ENCODE data around the gene WDR37. TPM values are rescaled to one million over a fixed set of nuclear protein-coding genes. Genes with fewer than 3 reads are reported as not detected.
"Not testable (repeated sequence)": the region's sequence is repeated elsewhere in the genome, so short reads cannot be mapped to it uniquely, and the experiment has no call there.

The WDR37 gene
- polyA plus RNA-seq, 10 donors, result 8.6 to 13.0 (median 10.7) TPM

DNA sequence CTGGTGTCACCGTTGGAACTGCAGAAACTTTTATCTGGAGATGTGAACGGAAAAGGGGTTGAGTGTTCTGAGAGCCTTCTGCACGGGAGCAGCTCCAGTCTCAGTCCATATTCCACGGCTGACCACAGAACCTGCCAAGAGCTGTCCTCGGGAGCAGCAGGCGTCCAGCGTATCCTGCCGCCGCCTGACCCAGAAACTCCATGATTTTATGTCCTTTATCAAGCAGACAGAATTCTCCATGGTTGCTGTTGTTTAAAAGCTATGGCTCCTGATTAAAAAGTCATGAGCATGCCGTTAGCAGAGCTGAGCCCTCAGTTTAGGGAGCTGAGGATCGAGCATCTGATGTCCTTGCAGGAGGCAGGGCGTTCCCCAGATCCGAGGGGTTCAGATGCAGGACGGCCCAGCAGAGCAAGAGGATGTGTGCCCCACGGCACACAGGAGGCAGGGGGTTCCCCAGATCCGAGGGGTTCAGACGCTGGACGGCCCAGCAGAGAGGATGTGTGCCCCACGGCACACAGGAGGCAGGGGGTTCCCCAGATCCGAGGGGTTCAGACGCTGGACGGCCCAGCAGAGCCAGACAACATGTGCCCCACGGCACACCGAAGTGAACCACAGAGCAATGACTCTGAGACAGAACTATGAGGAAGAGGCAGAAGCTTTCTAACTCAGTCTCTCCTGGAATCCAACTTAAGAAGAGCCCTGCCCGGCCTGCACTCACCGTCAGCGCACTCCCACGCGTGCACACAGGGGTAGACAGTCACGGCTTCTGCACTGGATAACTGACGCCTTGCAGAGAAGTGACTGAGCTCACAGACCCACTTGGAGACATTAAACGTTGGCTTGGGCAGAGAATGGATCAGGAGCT is 96.4 kb downstream of the WDR37 start:
- DNase-seq, result no peak

GRCh38 chr10:1153251-1153763 is 97.1 kb downstream of the WDR37 start:
- no peak for DNase-seq

- no peak for DNase-seq
These were observed 97.7 kb downstream of the WDR37 start for GRCh38 chr10:1153805-1154351.

- no peak for DNase-seq
These were observed 98.5 kb downstream of the WDR37 start for GRCh38 chr10:1154531-1155295.

DNA sequence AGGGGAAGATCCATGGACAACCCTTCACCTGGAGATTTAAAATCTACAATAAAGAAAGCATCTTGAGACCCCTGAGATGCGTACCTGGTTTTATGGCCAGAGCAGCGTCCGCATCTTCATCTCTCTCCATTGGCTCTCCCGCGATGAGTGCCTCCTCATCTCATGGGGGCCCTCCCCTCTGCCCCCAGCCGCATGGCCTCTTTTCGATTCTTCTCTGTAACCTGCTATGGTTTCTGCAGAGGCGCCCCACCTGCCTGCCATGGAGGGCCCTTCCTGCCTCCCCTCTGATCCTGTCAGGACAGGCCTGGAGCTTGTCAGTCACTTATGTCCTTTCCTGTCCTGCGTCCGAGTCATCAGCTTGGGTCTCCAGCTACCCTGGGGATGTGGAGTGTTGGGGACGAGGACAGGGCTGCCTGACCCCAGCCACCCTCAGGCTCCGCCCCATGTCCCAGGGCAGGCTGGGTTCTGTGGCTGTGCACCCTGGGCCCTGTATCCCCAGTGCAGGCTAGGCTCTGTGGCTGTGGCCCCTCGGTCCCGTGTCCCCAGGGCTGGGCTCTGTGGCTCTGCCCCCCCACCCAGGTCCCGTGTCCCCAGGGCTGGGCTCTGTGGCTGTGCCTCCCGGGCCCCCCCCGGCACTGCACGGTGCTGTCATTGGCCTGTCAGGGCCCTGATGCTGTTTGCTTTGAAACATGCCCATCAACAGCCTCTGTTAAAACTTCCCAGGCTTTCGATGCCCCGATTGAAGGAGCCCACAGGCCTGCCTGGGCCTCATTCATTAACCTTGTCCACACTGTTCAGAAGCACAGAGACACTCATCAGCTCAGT is 99.8 kb downstream of the WDR37 start:
- DNase-seq, result no peak

DNA sequence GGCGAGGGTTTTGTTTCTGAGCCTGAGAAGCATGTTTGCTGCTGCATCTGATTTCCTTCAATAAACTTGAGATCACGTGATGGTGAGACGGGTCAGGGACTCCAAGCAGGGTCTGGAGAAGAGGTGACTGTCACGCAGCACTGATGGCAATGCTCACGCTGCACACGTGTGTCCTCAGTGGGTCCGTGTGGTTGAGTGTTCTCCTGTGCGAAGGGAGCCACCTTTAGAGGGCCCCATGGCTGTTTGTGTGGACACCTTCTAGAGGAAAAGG is 100.4 kb downstream of the WDR37 start:
- DNase-seq, result no peak

GRCh38 chr10:1156921-1157614 is 100.9 kb downstream of the WDR37 start:
- no peak for DNase-seq

GRCh38 chr10:1157615-1157933 is 101.4 kb downstream of the WDR37 start:
- DNase-seq, result no peak

GRCh38 chr10:1158066-1158465 is 101.9 kb downstream of the WDR37 start:
- DNase-seq, result no peak

DNA sequence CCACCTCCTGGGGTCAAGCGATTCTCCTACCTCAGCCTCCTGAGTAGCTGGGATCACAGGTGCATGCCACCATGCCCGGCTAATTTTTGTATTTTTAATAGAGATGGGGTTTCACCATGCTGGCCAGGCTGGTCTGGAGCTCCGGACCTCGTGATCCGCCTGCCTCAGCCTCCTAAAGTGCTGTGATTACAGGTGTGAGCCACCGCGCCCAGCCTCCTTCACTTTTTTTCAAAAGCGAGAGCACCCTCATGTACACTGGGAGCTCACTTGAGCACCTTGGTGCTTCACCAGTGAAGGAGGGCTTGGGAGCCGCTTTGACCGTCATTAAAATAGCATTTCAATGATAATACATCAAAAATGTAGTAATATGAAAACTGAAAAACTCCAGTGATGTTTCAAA is 102.4 kb downstream of the WDR37 start:
- not testable (repeated sequence) for DNase-seq

- no peak for DNase-seq
These were observed 103.2 kb downstream of the WDR37 start for GRCh38 chr10:1159131-1160061.

DNA sequence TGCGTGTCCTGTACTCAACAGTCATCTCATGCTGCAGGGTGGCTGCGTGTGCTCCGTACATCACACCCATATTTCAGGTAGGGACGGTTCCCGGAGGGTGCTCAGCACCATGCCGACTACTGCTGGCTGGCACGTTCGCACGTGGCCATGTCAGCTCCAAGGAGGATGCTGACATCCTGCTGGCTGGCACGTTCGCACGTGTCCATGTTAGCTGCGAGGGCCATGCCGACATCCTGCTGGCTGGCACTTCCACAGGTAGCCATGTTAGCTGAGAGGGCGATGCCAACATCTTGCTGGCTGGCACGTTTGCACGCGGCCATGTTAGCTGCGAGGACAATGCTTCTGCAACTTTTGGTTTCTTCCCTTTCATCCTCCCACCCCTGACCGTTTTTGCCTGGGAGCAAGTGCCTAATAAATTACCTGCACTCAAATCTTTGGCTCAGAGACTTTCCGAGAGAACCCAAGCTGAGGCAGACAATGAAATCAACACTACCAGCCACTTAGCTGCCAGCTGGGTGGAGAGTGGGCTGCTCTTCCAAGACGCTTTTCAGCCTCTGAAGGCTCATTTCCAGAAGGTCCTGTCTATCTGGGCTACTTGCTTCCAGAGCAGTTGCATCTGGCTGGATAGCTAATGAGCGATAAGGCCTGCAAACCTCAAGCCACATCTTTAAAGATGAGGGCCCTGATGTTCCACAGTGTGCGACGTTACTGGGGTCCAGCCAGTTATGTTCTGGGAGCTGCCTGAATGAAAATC is 104.6 kb downstream of the WDR37 start:
- no peak for DNase-seq

DNA sequence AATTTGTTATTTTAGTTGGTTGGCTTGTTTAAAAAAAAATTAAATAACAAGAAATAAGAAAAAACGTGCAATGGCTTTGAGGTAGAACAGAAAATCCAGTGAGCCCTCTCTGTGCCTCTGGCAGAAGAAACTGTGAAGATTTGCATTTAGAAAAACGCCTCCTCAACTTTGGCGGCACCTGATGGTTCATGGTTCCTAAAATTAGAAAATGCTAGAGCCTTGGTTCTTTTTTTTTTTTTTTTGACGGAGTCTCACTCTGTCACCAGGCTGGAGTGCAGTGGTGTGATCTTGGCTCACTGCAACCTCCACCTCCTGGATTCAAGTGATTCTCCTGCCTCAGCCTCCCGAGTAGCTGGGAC is 105.1 kb downstream of the WDR37 start:
- DNase-seq, result not testable (repeated sequence)

DNA sequence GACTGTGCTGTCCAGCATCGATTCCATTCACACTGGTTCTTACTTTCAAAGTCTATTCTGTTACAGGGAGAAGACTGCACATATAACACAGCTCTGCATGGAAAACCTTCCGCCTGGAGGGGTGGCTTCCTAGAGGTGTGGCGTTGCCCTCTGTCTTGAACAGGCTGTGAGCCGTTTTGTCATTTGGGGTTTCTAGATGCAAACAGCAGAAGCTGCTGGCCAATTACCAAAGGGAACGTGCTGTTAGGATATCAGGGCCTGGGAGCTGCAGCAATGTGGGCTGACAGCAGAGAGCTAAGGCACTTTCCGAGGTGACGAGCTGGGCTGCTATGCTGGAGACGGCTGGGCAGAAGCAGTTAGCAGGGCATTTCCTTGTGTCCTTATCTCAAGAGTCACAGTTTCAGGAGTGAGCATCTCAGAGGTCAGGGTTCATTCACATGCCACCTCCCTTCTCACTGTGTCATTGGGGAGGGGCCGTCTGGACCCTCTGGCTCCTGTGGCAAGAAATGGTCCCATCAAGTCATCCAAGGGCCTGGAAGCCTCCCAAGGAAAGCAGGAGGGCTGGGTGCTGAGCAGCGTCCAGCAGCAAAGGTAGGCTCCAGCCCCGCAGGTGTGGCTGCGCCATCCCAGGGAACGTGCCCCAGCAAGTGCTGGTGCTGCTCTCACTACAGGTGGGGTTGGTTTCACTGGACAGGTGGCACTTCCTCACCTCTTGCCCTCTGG is 106.5 kb downstream of the WDR37 start:
- no peak for DNase-seq

DNA sequence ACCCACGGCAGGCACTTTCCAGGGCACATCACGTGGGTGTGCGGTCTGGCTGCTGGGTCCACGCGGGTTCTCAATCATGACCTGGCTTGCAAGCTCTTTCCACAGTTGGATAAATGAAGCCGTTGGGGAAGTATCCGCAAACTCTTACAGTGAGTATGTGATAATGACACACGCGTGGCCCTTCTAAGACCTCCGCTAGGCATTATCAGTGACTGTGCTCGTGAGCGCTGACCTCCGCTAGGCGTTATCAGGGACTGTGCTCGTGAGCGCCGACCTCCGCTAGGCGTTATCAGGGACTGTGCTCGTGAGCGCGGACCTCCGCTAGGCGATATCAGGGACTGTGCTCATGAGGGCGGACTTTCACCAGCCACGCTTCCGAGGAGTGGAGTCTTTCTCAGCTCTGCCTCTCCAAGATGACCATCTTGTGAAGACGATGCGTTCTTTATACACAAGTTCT is 107.0 kb downstream of the WDR37 start:
- DNase-seq, result no peak

GRCh38 chr10:1163831-1164230 is 107.6 kb downstream of the WDR37 start:
- no peak for DNase-seq

DNA sequence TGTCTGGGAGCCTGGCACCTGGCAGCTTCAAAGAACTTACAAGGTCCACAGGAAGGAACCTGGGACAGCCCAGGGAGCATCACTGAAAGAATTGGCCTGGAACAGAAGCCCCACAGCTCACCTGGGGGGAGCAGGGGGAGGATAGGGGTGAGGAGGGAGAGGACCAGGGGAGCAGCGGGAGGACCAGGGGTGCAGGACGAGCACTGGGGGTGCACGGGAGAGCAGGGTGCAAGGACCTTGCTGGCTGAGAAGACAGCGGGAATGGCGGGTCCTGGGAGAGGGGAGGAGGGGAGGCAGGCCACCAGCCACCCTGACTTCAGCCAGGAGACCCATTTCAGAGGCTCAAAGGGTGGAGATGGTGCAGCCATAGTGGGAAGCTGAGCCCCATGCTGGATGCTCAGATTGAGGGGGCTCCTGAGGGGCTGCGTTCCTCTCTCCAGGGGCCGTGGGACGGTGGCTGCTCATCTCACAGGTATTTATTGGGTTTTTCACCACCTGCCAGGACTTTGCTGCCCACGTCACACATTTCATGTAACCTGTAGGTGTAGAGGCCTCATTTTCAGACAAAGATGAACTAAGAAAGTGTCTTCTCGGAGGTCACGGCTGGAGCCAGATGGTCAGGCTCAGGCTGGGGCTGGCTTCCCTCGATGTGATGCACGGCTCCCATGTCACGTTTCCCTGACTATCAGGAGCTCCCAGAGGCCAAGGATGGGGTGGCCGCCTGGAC is 110.1 kb downstream of the WDR37 start:
- no peak for DNase-seq

DNA sequence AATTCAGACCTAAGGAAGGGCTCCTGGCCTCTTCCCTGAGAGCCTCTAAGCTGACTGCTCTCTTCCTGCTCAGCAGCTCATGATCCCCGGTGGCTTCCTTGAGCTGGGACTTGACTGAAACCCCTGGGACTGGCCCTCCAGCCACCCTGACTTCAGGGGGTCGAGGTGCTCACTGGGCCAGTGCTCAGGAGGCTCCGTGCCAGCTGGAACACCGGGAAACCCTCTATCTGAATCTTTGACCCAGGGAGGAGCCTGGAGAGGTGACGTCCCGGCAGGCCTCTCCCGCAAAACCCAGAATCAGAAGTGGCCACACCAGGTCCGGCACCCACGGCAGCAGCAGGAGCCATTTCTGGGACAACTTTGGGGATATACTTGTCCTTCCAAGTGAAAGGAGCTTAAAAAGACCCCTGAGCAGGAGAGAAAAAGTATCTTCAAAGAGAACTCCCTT is 110.7 kb downstream of the WDR37 start:
- DNase-seq, result no peak

Measured in muscle of back (tissue), 11 donors.